Neural crest cell (in vitro differentiated cells): ENCODE measurements around the gene C1QTNF6. TPM values are rescaled to one million over a fixed set of nuclear protein-coding genes. Genes with fewer than 3 reads are reported as not detected.

Source experiments
- DNase-seq: peaks from one replicate; pipeline ENCODE4 v3.0.0; 2021; ENCODE audit warnings: low read depth, mixed read lengths, low spot score
- H3K27ac Mint-ChIP-seq: one replicate; pipeline ENCODE4 v1.8.0; 2021; ENCODE audit warnings: mild to moderate bottlenecking, mixed read lengths; ENCODE audit not compliant: unreplicated experiment
- H3K27me3 Mint-ChIP-seq: 2 replicates; pipeline ENCODE4 v1.8.0; 2021; ENCODE audit warnings: low read depth, mild to moderate bottlenecking, mixed read lengths
- H3K36me3 Mint-ChIP-seq: 2 replicates; pipeline ENCODE4 v1.8.0; 2021; ENCODE audit warnings: low read depth, mild to moderate bottlenecking, mixed read lengths
- H3K4me1 Mint-ChIP-seq: 2 replicates; pipeline ENCODE4 v1.8.0; 2021; ENCODE audit warnings: mixed read lengths
- H3K4me3 Mint-ChIP-seq: one replicate; pipeline ENCODE4 v1.8.0; 2021; ENCODE audit warnings: mild to moderate bottlenecking, mixed read lengths
- H3K9me3 Mint-ChIP-seq: 2 replicates; pipeline ENCODE4 v1.8.0; 2021; ENCODE audit warnings: mixed read lengths
- total RNA-seq: library from RNA; stranded (reverse); gene quantifications from 2 replicates; pipeline ENCODE4 v1.2.1, GENCODE V29; 2021
- TF ChIP-seq, protein P1 (sequence below): fragments of 200-600 bp; sonication (generic); conservative IDR thresholded peaks from 2 replicates; pipeline ENCODE4 v1.5.0; 2021; ENCODE audit warnings: antibody characterized with exemption, mild to moderate bottlenecking

C1QTNF6 gene
- total RNA-seq, 1 donor from 2014 or later = 13.6 TPM

DNA sequence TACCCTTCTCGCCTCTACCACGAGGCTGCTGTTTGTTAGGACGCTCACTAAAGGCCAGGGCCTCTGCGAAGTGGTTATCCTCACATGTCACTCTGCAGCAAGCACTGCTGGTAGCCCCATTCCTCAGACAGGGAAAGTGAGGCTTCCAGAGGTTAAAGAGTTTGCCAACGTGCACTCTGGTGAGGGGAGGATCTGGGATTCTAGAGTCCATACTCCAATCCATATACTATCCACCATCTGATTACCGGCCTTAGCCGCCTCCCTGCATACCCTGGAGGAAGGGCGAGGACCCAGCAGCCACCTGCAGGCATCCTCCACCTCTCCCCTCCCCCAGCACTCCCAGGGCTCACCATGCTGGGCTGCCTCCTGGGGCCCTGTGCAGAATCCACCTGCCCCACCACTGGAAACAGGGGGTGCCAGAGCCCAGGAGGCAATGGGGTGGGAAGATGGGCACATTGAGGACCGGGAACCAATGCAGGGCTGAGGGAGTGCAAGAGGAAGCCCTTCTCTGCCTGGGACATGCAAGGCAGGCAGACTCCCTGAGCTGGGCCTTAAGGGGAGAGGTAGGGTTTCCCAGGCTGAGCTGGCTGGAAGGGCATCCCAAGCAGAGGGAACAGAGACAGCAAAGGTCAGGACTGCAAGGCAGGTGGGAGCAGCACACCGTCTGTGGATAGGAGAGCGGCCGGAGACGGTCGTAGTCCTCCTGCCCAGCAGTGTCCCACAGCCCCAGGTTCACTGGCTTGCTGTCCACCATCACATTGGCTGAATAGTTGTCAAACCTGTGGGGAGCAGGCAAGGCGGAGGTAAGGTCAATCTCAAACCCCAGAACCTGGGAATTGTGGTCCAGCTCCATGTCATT, 44.3 kb upstream of the C1QTNF6 start:
- Mint-ChIP-seq H3K9me3 (no peaks in the 10 kb centered on the region), H3K4me1 (no peaks in the 10 kb centered on the region), H3K36me3 (no peaks in the 10 kb centered on the region), H3K27me3 (no peaks in the 10 kb centered on the region), H3K4me3 (no peak overlapping the region), H3K27ac (no peak overlapping the region)
- TF ChIP-seq, protein P1, sequence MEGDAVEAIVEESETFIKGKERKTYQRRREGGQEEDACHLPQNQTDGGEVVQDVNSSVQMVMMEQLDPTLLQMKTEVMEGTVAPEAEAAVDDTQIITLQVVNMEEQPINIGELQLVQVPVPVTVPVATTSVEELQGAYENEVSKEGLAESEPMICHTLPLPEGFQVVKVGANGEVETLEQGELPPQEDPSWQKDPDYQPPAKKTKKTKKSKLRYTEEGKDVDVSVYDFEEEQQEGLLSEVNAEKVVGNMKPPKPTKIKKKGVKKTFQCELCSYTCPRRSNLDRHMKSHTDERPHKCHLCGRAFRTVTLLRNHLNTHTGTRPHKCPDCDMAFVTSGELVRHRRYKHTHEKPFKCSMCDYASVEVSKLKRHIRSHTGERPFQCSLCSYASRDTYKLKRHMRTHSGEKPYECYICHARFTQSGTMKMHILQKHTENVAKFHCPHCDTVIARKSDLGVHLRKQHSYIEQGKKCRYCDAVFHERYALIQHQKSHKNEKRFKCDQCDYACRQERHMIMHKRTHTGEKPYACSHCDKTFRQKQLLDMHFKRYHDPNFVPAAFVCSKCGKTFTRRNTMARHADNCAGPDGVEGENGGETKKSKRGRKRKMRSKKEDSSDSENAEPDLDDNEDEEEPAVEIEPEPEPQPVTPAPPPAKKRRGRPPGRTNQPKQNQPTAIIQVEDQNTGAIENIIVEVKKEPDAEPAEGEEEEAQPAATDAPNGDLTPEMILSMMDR = no peak
- no peak for DNase-seq

DNA sequence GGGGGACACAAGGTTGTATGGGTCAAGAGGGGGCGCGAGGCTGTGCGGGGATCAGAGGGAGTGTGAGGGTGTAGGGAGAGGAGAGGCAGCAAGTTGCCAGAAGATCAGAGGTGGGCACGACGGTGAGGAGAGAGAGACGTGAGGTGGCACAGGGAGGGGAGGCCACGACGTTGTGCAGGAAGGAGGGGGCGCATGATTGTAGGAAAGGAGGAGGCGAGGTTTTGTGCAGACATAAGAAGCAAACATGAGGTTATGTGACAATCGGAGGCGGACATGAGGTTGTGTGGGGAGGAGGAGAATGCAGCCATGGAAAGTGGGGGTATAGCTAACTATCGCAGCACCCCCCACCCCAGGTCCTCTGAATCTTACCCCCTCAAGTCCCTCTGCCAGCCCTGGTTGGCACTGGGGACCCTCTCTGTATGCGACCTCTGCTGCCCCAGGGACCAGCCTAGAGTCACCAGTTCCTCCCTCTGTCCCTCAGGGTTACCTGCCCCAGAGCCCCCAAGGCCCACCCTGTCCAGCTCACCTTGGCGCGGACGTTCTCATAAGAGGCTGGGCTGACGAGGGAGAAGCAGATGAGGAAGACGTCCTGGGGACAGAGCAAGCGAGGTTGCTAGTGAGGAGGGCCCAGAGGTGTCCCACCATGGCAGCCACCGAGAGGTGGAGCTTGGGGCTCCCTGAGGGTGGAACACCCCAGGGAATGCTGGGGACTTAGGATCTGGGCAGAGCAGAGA, 43.5 kb upstream of the C1QTNF6 start:
- DNase-seq = no peak
- H3K27me3 Mint-ChIP-seq = no peaks in the 10 kb centered on the region

DNA sequence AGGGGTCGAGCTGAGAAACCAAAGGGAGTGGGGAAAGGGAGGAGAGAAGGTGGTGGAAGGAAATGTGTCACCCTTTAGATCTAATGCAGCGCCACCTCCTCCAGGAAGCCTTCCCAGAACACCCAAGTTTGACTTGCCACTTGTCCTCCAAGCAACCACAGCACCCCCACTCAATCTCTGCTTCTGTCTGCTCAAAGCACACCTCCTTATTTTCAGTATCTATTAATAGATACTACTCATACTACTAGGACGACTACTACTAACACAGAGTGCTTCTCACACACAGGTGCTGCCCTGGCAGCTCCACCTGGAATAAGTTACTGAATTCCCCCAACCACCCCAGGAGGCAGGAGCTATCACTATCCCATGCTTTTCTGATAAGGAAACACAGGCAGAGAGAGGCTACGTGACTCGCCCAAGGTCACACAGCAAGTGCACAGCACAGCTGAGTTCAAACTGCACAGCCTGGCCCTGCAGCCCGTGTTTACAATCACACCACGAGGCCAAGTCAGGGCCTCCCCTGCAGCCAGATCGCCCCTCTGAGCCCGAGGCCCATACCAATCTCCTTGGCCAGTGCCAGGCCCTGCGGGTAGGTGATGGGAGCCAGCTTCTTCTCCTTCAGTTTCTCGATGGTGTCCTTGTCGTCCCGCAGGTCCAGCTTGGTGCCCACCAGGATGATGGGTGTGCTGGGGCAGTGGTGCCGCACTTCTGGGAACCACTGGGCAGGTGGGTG, 42.8 kb upstream of the C1QTNF6 start:
- no peaks in the 10 kb centered on the region for H3K9me3 Mint-ChIP-seq
- no peaks in the 10 kb centered on the region for H3K4me1 Mint-ChIP-seq
- peak overlapping the region; percentile 62 for H3K27ac Mint-ChIP-seq
- H3K27me3 Mint-ChIP-seq = peaks cover 3% of the 10 kb centered on the region
- DNase-seq = no peak
- no peaks in the 10 kb centered on the region for H3K36me3 Mint-ChIP-seq
- TF ChIP-seq, protein P1 = no peak
- H3K4me3 Mint-ChIP-seq = no peak overlapping the region

More for the DNA sequence above, 43.5 kb upstream of the C1QTNF6 start:
- no peaks in the 10 kb centered on the region for H3K9me3 Mint-ChIP-seq
- H3K4me1 Mint-ChIP-seq = no peaks in the 10 kb centered on the region
- H3K36me3 Mint-ChIP-seq = no peaks in the 10 kb centered on the region
- H3K27ac Mint-ChIP-seq = peak overlapping the region; percentile 57
- TF ChIP-seq, protein P1 = no peak
- no peak overlapping the region for H3K4me3 Mint-ChIP-seq

DNA sequence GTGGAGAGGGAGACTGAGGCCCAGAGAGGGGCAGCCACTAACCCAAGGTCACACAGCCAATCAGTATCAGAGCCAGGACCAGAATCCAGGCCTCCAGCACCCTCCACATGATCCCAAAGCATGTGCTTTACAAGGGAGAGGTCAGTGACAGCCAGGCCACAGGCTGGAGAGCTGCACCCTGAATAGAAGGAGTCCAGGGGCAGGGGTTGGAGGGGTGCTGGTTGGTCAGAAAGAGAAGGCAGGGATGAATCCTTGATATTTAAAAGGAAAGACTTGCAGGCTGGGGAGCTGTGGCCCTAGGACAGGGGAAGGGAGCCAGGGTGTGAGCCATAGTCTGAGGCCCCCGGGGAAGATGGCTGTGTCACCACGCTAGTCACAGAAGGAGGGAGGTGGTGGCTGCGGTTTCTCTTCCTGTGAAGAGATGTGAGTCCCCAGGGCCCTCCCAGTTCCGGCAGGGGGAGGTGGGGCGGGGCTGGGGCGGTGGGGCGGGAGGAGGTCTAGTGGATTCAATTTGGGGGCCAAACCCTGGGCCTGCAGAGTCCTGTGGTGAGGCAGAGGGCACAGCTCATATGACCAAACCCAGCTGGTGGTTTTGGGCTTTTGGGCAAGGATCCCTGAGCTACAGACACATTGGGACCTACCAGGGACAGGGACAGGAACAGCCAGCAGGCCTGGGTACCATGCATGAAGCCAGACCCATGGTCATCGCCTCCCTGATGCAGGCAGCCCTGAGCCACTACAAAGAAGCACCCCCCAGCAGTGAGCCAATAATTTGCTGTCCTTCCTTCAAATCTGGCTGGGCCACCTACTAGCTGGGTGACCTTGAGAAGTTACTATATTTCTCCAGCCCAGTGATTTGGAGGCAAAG, 42.0 kb upstream of the C1QTNF6 start:
- H3K4me3 Mint-ChIP-seq = no peak overlapping the region
- TF ChIP-seq, protein P1 = no peak
- H3K27me3 Mint-ChIP-seq = peaks cover 6% of the 10 kb centered on the region
- no peak for DNase-seq
- no peaks in the 10 kb centered on the region for H3K4me1 Mint-ChIP-seq
- H3K36me3 Mint-ChIP-seq = no peaks in the 10 kb centered on the region
- H3K27ac Mint-ChIP-seq = peak overlapping the region; percentile 62
- H3K9me3 Mint-ChIP-seq = no peaks in the 10 kb centered on the region
